ENCODE results near the gene GRIN3B.

GRIN3B gene

GRCh38 chr19:1010586-1011510 is 10.6 kb downstream of the GRIN3B start:
- Histone ChIP-seq H3K27me3 (no peaks in the 10 kb centered on the region), H3K36me3 (peaks cover 62 to 86% (median 67%) of the 10 kb centered on the region in 11 experiments), H3K9ac (no peak overlapping the region), H3K4me2 (no peak overlapping the region), H3K27ac (no peak overlapping the region), H3K4me3 (no peak overlapping the region), H3K9me3 (replicated peaks in 1 of 11) (no peaks in the 10 kb centered on the region), H4K20me1 (peaks cover 51 to 89% (median 73%) of the 10 kb centered on the region in 11 experiments), H3K4me1 (no peaks in the 10 kb centered on the region)
- no peak for TF ChIP-seq Cebpa-rat (IDR thresholded peaks at IDR 0.05)

- no peak for TF ChIP-seq Cebpa-rat (IDR thresholded peaks at IDR 0.05)
- H3K4me1 ChIP-seq, result peaks cover 0 to 8% (median 7%) of the 10 kb centered on the region in 10 experiments; a peak in 14 of 20 replicates
- H3K36me3 ChIP-seq, result peaks cover 62 to 90% (median 75%) of the 10 kb centered on the region in 11 experiments
- H3K9ac ChIP-seq, result no peak overlapping the region
- H3K9me3 ChIP-seq (replicated peaks in 1 of 11), result no peaks in the 10 kb centered on the region
- H4K20me1 ChIP-seq, result peaks cover 62 to 91% (median 77%) of the 10 kb centered on the region in 11 experiments
- H3K4me2 ChIP-seq, result no peak overlapping the region
- no peak overlapping the region for H3K4me3 ChIP-seq
- no peaks in the 10 kb centered on the region for H3K27me3 ChIP-seq
- H3K27ac ChIP-seq, result no peak overlapping the region
Observed at GRCh38 chr19:1011831-1012333, 11.7 kb downstream of the GRIN3B start.

GRCh38 chr19:1012334-1012733 is 12.1 kb downstream of the GRIN3B start:
- peaks cover 66 to 90% (median 76%) of the 10 kb centered on the region in 11 experiments for H3K36me3 ChIP-seq
- H4K20me1 ChIP-seq, result peaks cover 66 to 91% (median 80%) of the 10 kb centered on the region in 11 experiments
- no peaks in the 10 kb centered on the region for H3K27me3 ChIP-seq
- no peak overlapping the region for H3K4me3 ChIP-seq
- no peak overlapping the region for H3K27ac ChIP-seq
- H3K4me1 ChIP-seq, result peaks cover 4 to 13% (median 11%) of the 10 kb centered on the region in 10 experiments; a peak in 19 of 20 replicates
- TF ChIP-seq Cebpa-rat (IDR thresholded peaks at IDR 0.05), result no peak
- H3K9me3 ChIP-seq (replicated peaks in 1 of 11), result no peaks in the 10 kb centered on the region
- H3K4me2 ChIP-seq, result no peak overlapping the region
- H3K9ac ChIP-seq, result no peak overlapping the region

DNA sequence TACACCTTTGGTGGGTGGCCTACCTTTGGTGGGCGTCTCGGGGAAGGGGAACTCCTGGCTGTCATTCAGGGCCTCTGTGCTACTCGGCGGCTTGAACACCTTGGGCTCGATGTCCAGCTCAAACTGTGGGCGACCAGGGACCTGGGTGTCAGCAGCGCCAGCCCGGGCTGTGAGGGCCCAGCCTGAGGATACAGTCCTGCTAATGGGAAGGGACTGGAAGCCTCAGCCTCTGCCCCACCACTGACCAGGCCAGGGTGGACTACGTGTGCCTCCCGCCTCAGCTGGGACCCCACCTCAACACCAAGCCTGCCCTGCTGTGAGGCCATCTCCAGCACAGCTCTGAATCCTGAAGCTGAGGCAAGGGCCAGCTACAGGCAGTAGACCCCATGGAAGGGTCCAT is 13.0 kb downstream of the GRIN3B start:
- Histone ChIP-seq H3K9ac (no peak overlapping the region; a peak in 1 of 22 replicates), H3K9me3 (replicated peaks in 1 of 11) (no peaks in the 10 kb centered on the region), H3K27ac (no peak overlapping the region), H3K4me1 (peaks cover 12 to 21% (median 20%) of the 10 kb centered on the region in 10 experiments), H3K36me3 (peaks cover 72 to 97% (median 84%) of the 10 kb centered on the region in 11 experiments), H3K4me3 (no peak overlapping the region), H4K20me1 (peaks cover 75 to 98% (median 89%) of the 10 kb centered on the region in 11 experiments), H3K27me3 (no peaks in the 10 kb centered on the region), H3K4me2 (no peak overlapping the region)
- TF ChIP-seq Cebpa-rat (IDR thresholded peaks at IDR 0.05), result no peak

DNA sequence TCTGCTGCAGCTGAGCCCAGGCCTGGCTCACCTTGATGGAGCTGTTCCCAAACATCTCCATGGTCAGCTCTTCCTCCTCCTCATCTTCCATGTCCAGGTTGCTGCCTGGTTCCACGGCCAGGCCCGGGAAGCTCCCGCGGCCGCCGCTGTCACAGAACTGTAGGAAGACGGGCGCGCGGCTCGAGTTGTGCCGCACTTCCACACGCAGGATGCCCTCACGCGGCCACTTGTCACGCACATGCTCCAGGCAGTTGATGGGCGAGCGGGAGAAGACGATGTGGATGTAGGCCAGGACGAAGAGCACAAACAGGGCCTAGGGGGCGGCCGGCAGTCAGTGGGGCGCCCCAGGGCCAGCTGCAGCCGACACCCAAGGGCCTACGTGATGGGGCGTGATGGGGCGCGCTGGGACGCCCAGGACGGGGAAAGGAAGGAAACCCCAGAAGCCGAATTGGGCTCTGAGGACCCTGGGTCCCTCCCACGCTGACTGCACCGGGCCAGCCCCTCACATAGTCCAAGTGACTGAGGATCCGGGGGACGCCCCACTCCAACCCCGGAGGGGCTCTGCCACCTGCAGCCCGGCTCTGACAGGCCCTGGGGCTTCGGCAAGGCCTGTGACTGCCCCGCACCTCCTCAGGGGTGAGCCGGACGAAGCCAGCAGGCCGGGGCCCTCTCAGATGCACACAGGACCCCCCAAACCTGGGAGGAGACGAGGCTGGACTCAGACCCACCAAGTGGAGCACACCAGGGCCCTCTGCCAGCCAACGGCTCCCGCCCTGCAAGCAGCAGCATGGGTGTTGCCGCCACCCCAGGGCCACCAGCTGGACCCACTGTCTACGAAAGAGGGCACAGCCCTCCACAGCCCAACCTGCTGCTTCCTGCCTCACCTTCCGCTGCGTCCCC is 14.2 kb downstream of the GRIN3B start:
- Histone ChIP-seq H4K20me1 (peaks cover 87 to 98% (median 90%) of the 10 kb centered on the region in 11 experiments), H3K27ac (no peak overlapping the region), H3K9ac (no peak overlapping the region; a peak in 1 of 22 replicates), H3K36me3 (peaks cover 61 to 98% (median 84%) of the 10 kb centered on the region in 11 experiments), H3K4me3 (no peak overlapping the region), H3K27me3 (no peaks in the 10 kb centered on the region), H3K4me2 (no peak overlapping the region), H3K4me1 (peaks cover 24 to 33% (median 32%) of the 10 kb centered on the region in 10 experiments), H3K9me3 (replicated peaks in 1 of 11) (no peaks in the 10 kb centered on the region)
- no peak for TF ChIP-seq Cebpa-rat (IDR thresholded peaks at IDR 0.05)

DNA sequence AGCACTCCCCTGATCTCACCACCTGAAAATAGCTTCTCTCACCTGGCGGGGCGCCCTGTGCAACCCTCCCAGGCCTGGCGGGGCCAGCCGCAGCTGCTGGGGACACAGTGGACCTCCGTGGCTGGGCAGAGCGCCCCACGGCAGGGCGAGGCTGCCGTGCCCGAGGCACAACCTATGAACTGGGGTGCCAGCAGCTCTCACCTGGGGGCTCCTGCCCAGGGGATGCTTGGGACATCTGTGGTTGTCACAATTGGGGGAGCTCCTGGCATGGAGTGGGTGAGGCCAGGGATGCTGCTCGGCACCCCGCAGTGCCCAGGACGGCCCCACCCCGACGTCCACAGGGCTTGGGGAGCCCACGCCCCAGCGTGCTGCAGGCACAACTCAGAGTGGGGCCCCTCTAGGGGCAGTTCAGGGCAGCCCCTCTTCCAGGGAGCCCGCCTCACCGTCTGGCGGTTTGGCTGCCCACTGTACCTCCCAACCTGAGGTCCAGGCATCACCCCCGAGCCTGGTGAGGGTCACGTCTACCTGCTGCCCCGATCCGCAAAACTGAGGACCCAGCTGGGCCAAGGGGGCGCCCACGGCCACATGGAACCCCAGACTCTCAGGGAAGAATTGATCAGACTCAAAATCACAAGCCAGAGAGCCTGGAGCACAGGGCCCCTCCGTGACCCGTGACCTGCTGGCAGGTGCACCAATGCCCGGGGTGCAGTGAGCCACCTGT is 15.0 kb downstream of the GRIN3B start:
- Histone ChIP-seq H3K9me3 (replicated peaks in 1 of 11) (no peaks in the 10 kb centered on the region), H3K27ac (no peak overlapping the region), H3K9ac (peak overlapping the region in 2 of 11 experiments; percentile 29 to 45; a peak in 1 of 22 replicates), H3K4me1 (peaks cover 30 to 38% (median 37%) of the 10 kb centered on the region in 10 experiments), H4K20me1 (peaks cover 88 to 98% (median 90%) of the 10 kb centered on the region in 11 experiments), H3K36me3 (peaks cover 53 to 93% (median 77%) of the 10 kb centered on the region in 11 experiments), H3K4me3 (no peak overlapping the region), H3K27me3 (no peaks in the 10 kb centered on the region), H3K4me2 (no peak overlapping the region)
- no peak for TF ChIP-seq Cebpa-rat (IDR thresholded peaks at IDR 0.05)

- H3K4me1 ChIP-seq, result peaks cover 30 to 38% (median 37%) of the 10 kb centered on the region in 10 experiments
- H3K9me3 ChIP-seq (replicated peaks in 1 of 11), result no peaks in the 10 kb centered on the region
- H3K27me3 ChIP-seq, result no peaks in the 10 kb centered on the region
- peaks cover 87 to 94% (median 90%) of the 10 kb centered on the region in 11 experiments for H4K20me1 ChIP-seq
- H3K4me2 ChIP-seq, result peak overlapping the region in 5 of 11 experiments; percentile 21 to 100 (median 96); a peak in 9 of 22 replicates
- no peak for TF ChIP-seq Cebpa-rat (IDR thresholded peaks at IDR 0.05)
- H3K36me3 ChIP-seq, result peaks cover 48 to 85% (median 70%) of the 10 kb centered on the region in 11 experiments
- peak overlapping the region in 1 of 11 experiments; percentile 37; a peak in 2 of 22 replicates for H3K27ac ChIP-seq
- H3K4me3 ChIP-seq, result no peak overlapping the region
- H3K9ac ChIP-seq, result peak overlapping the region in 6 of 11 experiments; percentile 29 to 100 (median 98); a peak in 6 of 22 replicates
Observed at GRCh38 chr19:1015782-1016646, 15.8 kb downstream of the GRIN3B start.

All from BLaER1 treated with 17β-estradiol and CSF1 and Interleukin-3, amounts not matched to agents 10 nM and 100 nM (cell line).